NCI-H2029 treated with DMSO at 0.1 percent for 48 hours (cell line): ENCODE results near the gene TTC12.

Source experiments
- DNase-seq: peaks from one replicate; lab custom pipeline; 2025; lab: John Stamatoyannopoulos, UW

Gene TTC12

DNA sequence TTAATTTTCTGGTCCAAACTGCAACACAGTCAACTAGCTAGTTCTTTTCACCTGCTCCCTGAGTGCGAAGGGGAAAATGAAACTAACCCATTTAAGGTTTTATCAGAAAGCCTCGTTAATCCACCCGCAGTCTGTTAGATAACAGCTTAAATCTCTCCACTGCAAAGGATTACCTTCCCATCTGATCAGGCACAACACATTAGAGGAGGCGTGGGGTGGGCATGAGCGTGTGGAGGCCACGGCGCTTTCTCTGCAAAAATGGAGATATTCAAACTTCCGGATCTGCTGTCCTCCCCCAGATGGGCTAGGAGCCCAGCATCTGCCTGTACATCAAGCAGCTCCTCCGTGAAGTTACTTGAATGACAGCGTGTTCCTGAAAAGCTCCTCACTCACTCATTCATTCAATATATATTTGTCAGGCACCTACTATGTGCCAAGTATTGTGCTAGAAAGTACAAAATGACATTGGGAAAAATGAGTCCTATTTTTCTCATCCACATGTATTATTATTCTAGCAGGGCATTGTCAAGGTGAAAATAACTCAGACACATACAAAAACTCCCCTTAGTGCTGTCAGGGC is 59.7 kb downstream of the TTC12 start:
- no peak for DNase-seq

DNA sequence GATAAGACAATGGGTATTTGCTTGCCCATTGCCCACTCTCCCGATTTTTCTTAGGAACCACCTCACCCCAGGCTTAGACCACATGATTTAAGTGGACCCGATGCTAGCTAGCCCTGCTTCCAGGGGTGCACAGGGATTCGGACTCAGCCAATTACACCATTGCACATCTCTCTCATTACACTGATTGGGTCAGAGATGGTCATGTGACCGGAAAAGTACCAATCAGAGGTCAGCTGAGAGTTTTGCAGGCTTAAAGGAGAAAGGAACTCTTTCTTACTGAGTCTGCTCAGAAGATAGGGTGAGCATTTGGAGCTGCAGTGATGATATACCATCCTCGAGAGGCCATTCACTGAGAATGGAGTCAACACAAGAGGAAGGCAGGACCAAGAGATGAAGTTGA is 61.0 kb downstream of the TTC12 start:
- DNase-seq, result no peak

- no peak for DNase-seq
Measured at GRCh38 chr11:113376156-113376555, 61.8 kb downstream of the TTC12 start.

DNA sequence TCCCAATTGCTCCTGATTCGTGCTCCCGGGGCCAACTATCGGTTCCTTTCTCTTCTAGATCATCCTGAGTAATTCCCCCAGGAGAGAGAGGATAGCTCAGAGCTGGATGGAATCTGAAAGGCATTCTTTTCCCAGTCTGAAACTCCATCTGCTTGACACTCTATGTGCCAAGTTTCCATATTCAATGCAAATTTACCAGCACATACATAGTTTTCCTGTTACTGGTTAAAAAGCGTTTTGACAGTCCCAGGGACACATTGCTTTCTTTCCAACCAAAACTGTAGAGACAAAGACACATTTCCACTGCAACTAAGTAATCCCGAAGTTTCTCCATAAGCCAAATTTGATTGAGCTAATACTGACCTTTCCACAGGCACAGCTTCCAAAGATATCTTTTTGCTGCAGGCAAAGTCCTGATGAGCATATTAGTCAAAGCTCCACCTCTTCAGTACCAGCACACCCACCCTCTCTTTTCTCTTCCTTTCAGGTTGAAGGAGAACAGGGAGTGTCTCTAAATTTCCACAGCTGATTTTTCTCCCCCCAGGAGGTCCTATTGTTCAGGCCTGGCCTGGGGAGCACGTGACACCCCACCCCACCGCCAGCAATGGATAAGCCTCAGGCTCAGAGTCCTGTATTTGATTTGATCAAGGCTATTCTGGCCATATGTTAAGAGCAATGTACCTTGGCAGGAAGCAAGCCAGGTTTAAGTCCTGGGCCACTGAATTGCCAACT is 63.5 kb downstream of the TTC12 start:
- DNase-seq, result no peak

GRCh38 chr11:113378692-113379091 is 64.3 kb downstream of the TTC12 start:
- DNase-seq, result no peak

- no peak for DNase-seq
Measured at GRCh38 chr11:113382121-113382520, 67.7 kb downstream of the TTC12 start.

DNA sequence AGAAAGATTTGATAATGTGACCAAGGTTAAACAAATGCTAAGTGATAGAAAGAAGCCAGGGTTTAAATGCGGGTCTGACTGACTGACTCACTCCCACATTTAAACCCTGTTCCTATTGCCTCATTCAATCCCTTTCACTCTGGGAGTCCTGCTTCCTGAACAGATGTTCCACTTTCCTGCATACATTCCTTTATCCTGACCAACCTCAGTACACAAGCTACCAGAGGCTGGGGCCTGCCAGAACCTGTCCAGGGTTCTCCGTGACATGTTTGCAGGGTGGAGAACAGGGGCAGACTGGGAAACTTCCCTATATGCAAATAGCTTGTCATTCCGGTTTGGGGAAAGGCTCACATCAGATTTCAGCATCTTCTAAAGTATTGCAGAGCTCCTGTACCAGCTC is 70.2 kb downstream of the TTC12 start:
- DNase-seq, result no peak

- DNase-seq, result no peak
Measured at GRCh38 chr11:113385749-113386148, 71.4 kb downstream of the TTC12 start.

DNA sequence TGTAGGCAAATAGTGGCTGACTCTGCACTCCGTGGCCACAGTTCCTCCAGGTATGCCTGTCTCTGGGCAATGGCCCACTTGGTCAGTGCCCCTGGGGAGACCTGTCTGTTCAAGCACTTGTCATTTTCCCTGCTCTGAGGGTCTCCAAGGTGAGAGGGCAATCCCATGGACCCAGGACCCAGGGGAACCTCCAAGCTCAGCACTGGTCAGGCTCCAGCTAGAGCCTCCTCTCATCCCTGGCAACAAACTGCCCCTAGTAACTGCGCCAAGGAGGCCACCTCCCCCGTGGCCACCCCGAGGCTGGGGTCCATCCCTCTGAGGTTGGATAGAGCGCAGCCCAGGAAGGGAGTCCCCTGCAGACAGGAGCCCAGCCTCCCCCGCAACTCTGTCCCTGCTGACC is 72.5 kb downstream of the TTC12 start:
- no peak for DNase-seq

GRCh38 chr11:113387605-113388211 is 73.3 kb downstream of the TTC12 start, which contains the start of gene ANKK1:
Gene ANKK1, plus strand, starts transcription at chr11:113387779. Its CDS starts 106 bp downstream, at chr11:113387885.
- DNase-seq, result no peak

- no peak for DNase-seq
Measured at GRCh38 chr11:113389272-113389671, 74.9 kb downstream of the TTC12 start.

GRCh38 chr11:113392236-113392921 is 78.0 kb downstream of the TTC12 start:
- no peak for DNase-seq

GRCh38 chr11:113393501-113393985 is 79.2 kb downstream of the TTC12 start:
- no peak for DNase-seq

DNA sequence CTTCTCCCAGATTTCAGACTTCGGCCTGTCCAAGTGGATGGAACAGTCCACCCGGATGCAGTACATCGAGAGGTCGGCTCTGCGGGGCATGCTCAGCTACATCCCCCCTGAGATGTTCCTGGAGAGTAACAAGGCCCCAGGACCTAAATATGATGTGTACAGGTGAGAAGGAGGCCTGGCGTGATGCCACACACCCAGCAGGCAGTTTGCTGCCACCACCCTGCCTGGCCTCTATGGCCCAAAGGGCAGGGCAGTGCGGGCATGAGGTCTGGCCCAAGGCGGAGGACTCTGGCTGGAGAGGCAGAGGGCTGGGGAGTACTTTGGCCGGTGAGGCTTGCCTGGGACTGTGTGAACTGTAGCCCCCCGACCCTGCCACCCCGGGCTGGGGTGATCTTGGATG is 80.5 kb downstream of the TTC12 start:
- no peak for DNase-seq

DNA sequence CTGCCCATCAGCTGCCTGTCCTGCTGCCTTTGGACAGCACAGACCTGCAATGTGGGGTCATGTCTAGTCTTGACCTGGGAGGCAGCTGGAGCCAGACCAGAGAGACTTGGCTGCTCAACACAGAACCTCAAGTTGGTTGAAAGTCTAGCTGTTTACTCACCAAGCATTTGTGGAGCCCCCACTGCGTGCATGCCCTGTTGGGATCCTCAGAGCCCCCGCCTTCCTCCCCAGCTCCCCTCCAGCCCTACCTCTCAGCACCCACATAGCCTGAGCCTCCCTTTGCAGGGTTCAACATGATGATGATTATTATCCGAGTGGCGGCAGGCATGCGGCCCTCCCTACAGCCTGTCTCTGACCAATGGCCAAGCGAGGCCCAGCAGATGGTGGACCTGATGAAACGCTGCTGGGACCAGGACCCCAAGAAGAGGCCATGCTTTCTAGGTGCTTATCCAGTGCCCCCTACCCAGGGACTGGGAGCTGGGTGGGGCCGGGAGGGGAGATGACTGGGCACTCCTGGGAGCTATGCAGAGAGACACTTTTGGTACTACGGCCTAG is 81.5 kb downstream of the TTC12 start:
- DNase-seq, result no peak

DNA sequence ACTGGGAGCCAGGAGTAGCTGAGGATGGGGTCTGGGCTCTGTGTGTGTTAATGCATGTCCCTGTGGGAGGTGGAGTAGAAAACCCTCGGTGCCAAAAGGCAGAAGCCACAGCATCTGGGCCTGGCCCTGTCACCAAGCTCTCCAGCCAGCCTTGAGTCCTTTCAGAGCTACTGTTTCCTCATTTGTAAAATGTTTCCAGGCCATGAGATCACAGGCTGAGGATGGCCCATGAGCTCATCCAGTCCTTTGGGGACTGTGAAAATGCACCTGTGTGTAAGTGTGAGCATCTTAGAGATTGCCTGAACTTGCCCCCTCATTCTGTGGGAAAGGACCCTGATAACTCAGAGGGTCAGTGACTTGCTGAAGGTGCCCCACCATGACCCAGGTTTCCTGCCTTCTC is 82.3 kb downstream of the TTC12 start:
- no peak for DNase-seq

- DNase-seq, result no peak
Measured at GRCh38 chr11:113397212-113397611, 82.8 kb downstream of the TTC12 start.

DNA sequence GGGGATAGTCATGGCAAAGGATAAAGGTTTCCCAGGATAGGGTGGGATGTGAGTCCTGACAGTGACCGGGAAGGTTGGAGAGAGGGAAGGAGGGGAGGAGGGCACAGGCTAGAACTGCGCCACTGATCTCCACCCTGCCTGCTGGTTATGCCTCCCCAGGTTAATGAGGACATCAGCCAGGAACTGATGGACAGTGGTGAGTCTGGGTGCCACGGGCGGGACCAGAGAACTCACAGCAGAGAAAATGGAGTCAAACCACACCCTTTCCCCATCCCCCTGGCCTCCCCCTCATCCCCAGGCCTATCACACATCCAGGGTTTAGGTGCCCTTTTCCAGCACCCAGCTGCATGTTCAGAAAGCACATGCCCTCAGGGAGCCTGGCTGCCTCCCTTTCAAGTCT is 83.4 kb downstream of the TTC12 start:
- DNase-seq, result no peak

- DNase-seq, result no peak
Measured at GRCh38 chr11:113398669-113399430, 84.5 kb downstream of the TTC12 start.

DNA sequence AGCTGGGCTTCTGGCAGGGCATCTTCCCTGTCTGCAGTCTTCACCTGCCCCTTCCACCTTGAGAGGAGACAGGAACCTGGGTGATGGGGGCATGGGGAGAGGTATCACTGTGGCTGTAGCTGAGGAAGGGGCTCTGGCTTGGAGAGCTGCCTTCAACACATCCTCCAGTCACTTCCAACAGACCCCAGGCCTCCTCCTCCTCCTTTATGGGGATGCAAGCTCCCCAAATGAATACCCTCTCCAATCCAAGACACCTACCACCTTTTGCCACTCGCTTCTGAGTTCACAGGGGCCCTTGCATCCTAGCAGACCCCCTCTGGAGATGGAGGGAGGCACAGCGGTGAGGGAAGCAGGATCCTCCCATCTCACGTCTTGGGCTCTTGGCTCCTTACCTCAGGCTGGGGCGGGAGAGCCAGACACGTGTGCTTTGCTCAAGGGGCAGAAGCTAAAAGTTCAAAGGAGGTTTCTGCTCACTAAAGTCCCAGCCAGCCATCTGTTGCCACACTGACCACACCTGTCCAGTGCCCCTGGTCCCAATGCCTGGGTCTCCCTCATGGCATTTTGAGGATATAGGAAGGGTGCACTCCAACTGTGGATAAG is 86.3 kb downstream of the TTC12 start:
- DNase-seq, result no peak

DNA sequence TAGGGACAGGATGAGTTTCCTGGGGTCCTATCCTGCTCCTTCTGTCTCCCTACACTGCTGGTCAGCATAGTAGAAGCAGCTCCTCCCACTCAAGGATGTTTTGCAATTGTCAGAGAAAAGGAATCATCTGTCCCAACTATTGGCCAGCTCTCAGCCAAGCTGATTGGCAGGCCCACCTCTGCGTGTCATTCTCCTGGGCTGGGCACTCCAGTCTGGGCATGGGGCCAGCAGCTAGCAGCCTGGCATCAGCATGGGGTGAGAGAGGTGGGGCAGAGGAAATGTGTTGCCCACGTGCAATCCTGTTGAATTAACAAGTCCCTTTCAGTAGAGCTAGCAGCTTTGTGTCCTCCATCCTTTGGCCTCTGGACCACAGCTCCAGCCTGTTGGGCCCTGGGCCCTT is 87.3 kb downstream of the TTC12 start:
- peak; percentile 86 for DNase-seq
